ENCODE measurements around the gene DIP2B. TPM values are rescaled to one million over a fixed set of nuclear protein-coding genes. Genes with fewer than 3 reads are reported as not detected.

Gene DIP2B
- total and polyA plus RNA-seq, 8 donors = 2.7 to 136 (median 8.9) TPM

DNA sequence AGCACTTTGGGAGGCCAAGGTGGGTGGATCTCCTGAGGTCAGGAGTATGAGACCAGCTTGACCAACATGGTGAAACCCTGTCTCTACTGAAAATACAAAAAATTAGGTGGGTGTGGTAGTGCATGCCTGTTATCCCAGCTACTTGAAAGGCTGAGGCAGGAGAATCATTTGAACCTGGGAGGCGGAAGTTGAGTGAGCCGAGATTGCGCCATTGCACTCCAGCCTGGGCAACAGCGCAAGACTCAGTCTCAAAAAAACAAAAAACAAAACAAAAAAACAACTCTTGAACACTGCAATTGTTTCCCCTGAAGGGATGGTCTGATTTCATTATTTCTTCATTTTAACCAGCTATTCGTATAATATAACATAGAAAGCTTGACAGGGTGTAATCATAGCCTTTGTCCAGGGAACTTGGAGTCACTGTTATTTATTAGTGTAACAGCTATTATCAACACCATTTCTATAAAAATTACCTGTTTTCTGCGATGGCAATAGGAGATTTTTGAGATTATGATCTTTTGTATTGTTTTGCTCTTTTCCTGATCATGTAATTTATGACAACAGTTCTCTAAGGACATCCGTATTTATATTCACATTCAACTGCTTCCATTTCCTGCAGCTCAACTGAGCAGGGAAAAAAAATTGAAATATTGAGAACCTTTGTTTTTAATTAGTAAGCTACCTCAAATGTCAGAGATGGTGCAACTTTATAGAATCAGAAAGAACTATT, 94.7 kb downstream of the DIP2B start:
- TF ChIP-seq EP300 (IDR thresholded peaks at IDR 0.05) (no peak), POLR2A (IDR thresholded peaks at IDR 0.05) (no peak), CTCF (IDR thresholded peaks at IDR 0.05) (no peak), POLR2AphosphoS5 (IDR thresholded peaks at IDR 0.05) (no peak)
- Histone ChIP-seq H3K4me1 (peaks cover 6 to 51% (median 28%) of the 10 kb centered on the region in 4 donors), H3K36me3 (no peaks in the 10 kb centered on the region), H3K27ac (peak overlapping the region in 1 of 5 donors; percentile 6), H3K9me3 (no peaks in the 10 kb centered on the region), H3K27me3 (no peaks in the 10 kb centered on the region), H3K4me3 (no peak overlapping the region)
- WGBS, 5 donors = 76 to 96% (median 86%) methylated on average over 7 of the region's 7 CpGs
- intact Hi-C loops (cut with DNase I; ENCODE audit: low total_unique reads) = no loop called here
- DNase-seq = no peak

DNA sequence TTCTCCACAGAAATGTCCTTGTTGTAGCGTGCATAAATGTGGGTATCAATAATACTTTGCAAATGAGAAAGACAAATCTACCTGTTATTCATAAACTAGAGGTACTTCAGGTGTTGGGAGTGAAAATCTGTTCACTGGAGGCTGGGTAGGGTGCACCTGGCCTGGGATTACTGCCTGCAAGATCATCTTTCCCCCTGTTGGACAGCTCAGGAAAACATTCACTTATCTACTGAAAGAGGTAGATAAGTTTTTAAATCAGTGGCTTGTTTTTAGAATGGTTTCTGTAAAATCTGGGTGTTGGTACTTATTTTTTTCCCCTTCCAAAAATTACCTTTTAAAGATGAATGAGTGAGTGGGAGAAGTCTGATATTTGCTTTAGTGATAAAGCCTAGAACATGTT, 95.6 kb downstream of the DIP2B start:
- intact Hi-C loops (cut with DNase I; ENCODE audit: low total_unique reads) = no loop called here
- Histone ChIP-seq H3K9me3 (no peaks in the 10 kb centered on the region), H3K36me3 (no peaks in the 10 kb centered on the region), H3K27me3 (no peaks in the 10 kb centered on the region), H3K4me3 (no peak overlapping the region), H3K27ac (no peak overlapping the region), H3K4me1 (peaks cover 4 to 52% (median 30%) of the 10 kb centered on the region in 4 donors)
- DNase-seq = no peak
- 45 to 91% (median 85%) methylated on average over 1 of the region's 1 CpG for WGBS, 5 donors
- TF ChIP-seq POLR2AphosphoS5 (IDR thresholded peaks at IDR 0.05) = no peak
- TF ChIP-seq EP300 (IDR thresholded peaks at IDR 0.05) = no peak
- TF ChIP-seq POLR2A (IDR thresholded peaks at IDR 0.05) = no peak
- TF ChIP-seq CTCF (IDR thresholded peaks at IDR 0.05) = no peak

GRCh38 chr12:50603817-50604639, 99.2 kb downstream of the DIP2B start:
- Histone ChIP-seq H3K27ac (no peak overlapping the region), H3K4me1 (peaks cover 0 to 32% (median 21%) of the 10 kb centered on the region in 4 donors), H3K36me3 (no peaks in the 10 kb centered on the region), H3K27me3 (no peaks in the 10 kb centered on the region), H3K9me3 (no peaks in the 10 kb centered on the region), H3K4me3 (no peak overlapping the region)
- DNase-seq = peak in 1 of 2 donors; percentile 41
- WGBS, 5 donors = 61 to 72% (median 67%) methylated on average over 4 of the region's 4 CpGs
- intact Hi-C loops (cut with DNase I; ENCODE audit: low total_unique reads) = no loop called here
- TF ChIP-seq CTCF (IDR thresholded peaks at IDR 0.05) (no peak), POLR2AphosphoS5 (IDR thresholded peaks at IDR 0.05) (peak in 1 of 3 donors; percentile 13)

DNA sequence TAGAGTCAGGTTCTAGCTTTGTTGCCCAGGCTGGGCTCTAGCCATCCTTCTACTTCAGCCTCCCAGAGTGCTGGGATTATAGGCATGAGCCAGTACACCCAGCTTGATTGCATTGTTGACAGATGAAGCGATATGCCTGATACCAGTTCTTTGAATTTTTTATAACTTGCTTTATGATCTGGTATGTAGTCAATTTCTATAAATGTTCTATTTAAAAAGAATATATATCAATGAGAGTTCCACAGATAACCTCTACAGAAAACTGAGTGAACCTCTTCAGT, 99.8 kb downstream of the DIP2B start:
- H3K27me3 ChIP-seq = no peaks in the 10 kb centered on the region
- TF ChIP-seq POLR2AphosphoS5 (IDR thresholded peaks at IDR 0.05) = no peak
- TF ChIP-seq CTCF (IDR thresholded peaks at IDR 0.05) = no peak
- no peak for TF ChIP-seq EP300 (IDR thresholded peaks at IDR 0.05)
- no peak for TF ChIP-seq POLR2A (IDR thresholded peaks at IDR 0.05)
- 41 to 76% (median 57%) methylated on average over 1 of the region's 1 CpG for WGBS, 5 donors
- intact Hi-C loops (cut with DNase I; ENCODE audit: low total_unique reads) = no loop called here
- no peak for DNase-seq
- H3K9me3 ChIP-seq = no peaks in the 10 kb centered on the region
- H3K4me1 ChIP-seq = peaks cover 0 to 27% (median 19%) of the 10 kb centered on the region in 4 donors
- H3K4me3 ChIP-seq = no peak overlapping the region
- H3K27ac ChIP-seq = no peak overlapping the region
- H3K36me3 ChIP-seq = no peaks in the 10 kb centered on the region

Measured in stomach (tissue), 9 donors.